ENCODE results near the gene SRGAP3.

DNA sequence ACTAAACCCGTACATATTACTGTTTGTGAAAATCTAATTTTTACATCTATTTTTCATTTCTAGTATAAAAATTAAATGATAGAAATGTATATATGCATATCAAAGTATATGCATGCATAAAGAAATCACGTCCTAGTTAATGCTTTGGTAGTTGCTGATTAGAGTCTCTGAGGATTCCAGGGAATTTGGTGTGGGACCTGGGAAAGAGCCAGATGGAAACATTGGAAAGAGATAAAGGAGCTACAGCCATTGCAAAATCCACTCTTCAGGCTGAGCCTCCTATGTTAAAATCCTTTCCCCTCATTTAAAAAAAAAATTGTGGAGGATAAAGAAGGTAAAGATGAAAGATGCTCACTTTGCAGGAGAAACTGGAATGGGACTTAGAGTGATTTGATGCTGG lies 134.1 kb downstream of the SRGAP3 start:
- TF ChIP-seq, protein P1, sequence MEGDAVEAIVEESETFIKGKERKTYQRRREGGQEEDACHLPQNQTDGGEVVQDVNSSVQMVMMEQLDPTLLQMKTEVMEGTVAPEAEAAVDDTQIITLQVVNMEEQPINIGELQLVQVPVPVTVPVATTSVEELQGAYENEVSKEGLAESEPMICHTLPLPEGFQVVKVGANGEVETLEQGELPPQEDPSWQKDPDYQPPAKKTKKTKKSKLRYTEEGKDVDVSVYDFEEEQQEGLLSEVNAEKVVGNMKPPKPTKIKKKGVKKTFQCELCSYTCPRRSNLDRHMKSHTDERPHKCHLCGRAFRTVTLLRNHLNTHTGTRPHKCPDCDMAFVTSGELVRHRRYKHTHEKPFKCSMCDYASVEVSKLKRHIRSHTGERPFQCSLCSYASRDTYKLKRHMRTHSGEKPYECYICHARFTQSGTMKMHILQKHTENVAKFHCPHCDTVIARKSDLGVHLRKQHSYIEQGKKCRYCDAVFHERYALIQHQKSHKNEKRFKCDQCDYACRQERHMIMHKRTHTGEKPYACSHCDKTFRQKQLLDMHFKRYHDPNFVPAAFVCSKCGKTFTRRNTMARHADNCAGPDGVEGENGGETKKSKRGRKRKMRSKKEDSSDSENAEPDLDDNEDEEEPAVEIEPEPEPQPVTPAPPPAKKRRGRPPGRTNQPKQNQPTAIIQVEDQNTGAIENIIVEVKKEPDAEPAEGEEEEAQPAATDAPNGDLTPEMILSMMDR (IDR thresholded peaks at IDR 0.05): no peak
- no peak for TF ChIP-seq POLR2A (IDR thresholded peaks at IDR 0.05)

All from uterus (tissue), 2 donors.